Naive thymus-derived CD4-positive, alpha-beta T cell (primary cell): Measurements from ENCODE around the gene UPB1. TPM values are rescaled to one million over a fixed set of nuclear protein-coding genes. Genes with fewer than 3 reads are reported as not detected.
"Not testable (repeated sequence)": the region's sequence is repeated elsewhere in the genome, so short reads cannot be mapped to it uniquely, and the experiment has no call there.

Source experiments
- ATAC-seq: fragments of 150-1000 bp; cut with Tn5 transposase; 2 replicates; pipeline ENCODE4 v1.10.0; 2021; ENCODE audit warnings: mild to moderate bottlenecking, moderate library complexity
- CTCF ChIA-PET: fragments of 350-600 bp; sonication (Branson Sonifier 250); formaldehyde crosslinking; loops from one replicate; lab custom pipeline; 2021; ENCODE audit warnings: antibody characterized with exemption; lab: Charles Lee
- POLR2A ChIA-PET: fragments of 350-600 bp; sonication (Branson Sonifier 250); formaldehyde crosslinking; loops from one replicate; lab custom pipeline; 2021; ENCODE audit warnings: antibody characterized with exemption, inconsistent platforms; lab: Charles Lee
- DNase-seq, 9 donors: peaks; one replicate each; pipeline versions ENCODE4 v3.0.0 to v3.0.0-alpha.2; 2020 to 2022; ENCODE audit warnings: mixed read lengths in 1 of 9
- H3K27ac ChIP-seq: one replicate; pipeline ENCODE4 v1.7.0; 2013; ENCODE audit warnings: mild to moderate bottlenecking, low read depth, low read length, moderate library complexity
- H3K27me3 ChIP-seq, 2 donors: one replicate each; pipeline ENCODE4 v1.7.0; 2013; ENCODE audit warnings: low read length in 2 of 2, mild to moderate bottlenecking in 2 of 2, moderate library complexity in 2 of 2; ENCODE audit not compliant: control insufficient read depth in 2 of 2, insufficient read depth in 2 of 2
- H3K36me3 ChIP-seq, 3 experiments: 1 replicate in 2 of 3; 2 replicates in 1 of 3; pipeline ENCODE4 v1.7.0; 2013; ENCODE audit warnings: low read length in 3 of 3, mild to moderate bottlenecking in 3 of 3, moderate library complexity in 1 of 3; ENCODE audit not compliant: insufficient read depth in 3 of 3, control insufficient read depth in 2 of 3
- H3K4me1 ChIP-seq, 2 donors: one replicate each; pipeline ENCODE4 v1.7.0; 2013; ENCODE audit warnings: low read length in 2 of 2, mild to moderate bottlenecking in 2 of 2, moderate library complexity in 1 of 2; ENCODE audit not compliant: control insufficient read depth in 2 of 2, insufficient read depth in 2 of 2
- H3K4me3 ChIP-seq: 2 replicates; pipeline ENCODE4 v1.7.0; 2013; ENCODE audit warnings: mild to moderate bottlenecking, low read length
- H3K9me3 ChIP-seq, 3 experiments: 1 replicate in 2 of 3; 2 replicates in 1 of 3; pipeline ENCODE4 v1.7.0; 2013; ENCODE audit warnings: low read length in 3 of 3; ENCODE audit not compliant: control insufficient read depth in 2 of 3
- H3K27ac Mint-ChIP-seq, 9 donors: one replicate each; pipeline ENCODE4 v1.8.0; 2020 to 2022; ENCODE audit warnings: mixed read lengths in 9 of 9, mild to moderate bottlenecking in 8 of 9, moderate library complexity in 5 of 9, inconsistent platforms in 2 of 9
- H3K27me3 Mint-ChIP-seq, 5 donors: one replicate each; pipeline ENCODE4 v1.8.0; 2021 to 2022; ENCODE audit warnings: mixed read lengths in 5 of 5, mild to moderate bottlenecking in 1 of 5
- H3K36me3 Mint-ChIP-seq, 5 donors: one replicate each; pipeline ENCODE4 v1.8.0; 2020 to 2022; ENCODE audit warnings: mixed read lengths in 5 of 5, mild to moderate bottlenecking in 3 of 5, inconsistent platforms in 1 of 5
- H3K4me1 Mint-ChIP-seq, 7 donors: one replicate each; pipeline ENCODE4 v1.8.0; 2020 to 2022; ENCODE audit warnings: mixed read lengths in 7 of 7, mild to moderate bottlenecking in 3 of 7, inconsistent platforms in 1 of 7
- H3K4me3 Mint-ChIP-seq, 10 donors: one replicate each; pipeline ENCODE4 v1.8.0; 2020 to 2022; ENCODE audit warnings: mild to moderate bottlenecking in 10 of 10, mixed read lengths in 10 of 10, moderate library complexity in 6 of 10, inconsistent platforms in 2 of 10
- H3K9me3 Mint-ChIP-seq, 11 donors: one replicate each; pipeline ENCODE4 v1.8.0; 2020 to 2022; ENCODE audit warnings: mixed read lengths in 11 of 11, mild to moderate bottlenecking in 4 of 11, inconsistent platforms in 1 of 11, moderate library complexity in 1 of 11
- intact Hi-C, 2 donors: fragments of 100-400 bp; cut with micrococcal nuclease; formaldehyde crosslinking; loops; one replicate each; pipeline ENCODE4 v1.15.1; 2023
- polyA plus RNA-seq, 2 donors: library from polyadenylated mRNA; unstranded; fragments of 300-500 nt; fragmentation: Illumina TruSeq; gene quantifications; one replicate each; pipeline ENCODE4 v1.2.3, GENCODE V29; 2021
- total RNA-seq, 6 experiments: library from RNA in 5 of 6; stranded (reverse) in 5 of 6; gene quantifications; 1 replicate in 5 of 6; 2 replicates in 1 of 6; pipeline ENCODE4 v1.2.3 and lab custom pipeline; 2021 to 2026

UPB1 gene
- total and polyA plus RNA-seq, 7 experiments from 2014 or later = 0.14 to 3.4 (median 1.6) TPM

- H3K4me1 ChIP-seq = peaks cover 9 to 15% of the 10 kb centered on the region in 2 donors
- Mint-ChIP-seq H3K9me3 (no peaks in the 10 kb centered on the region), H3K27me3 (no peaks in the 10 kb centered on the region), H3K36me3 (peaks cover 0 to 39% (median 5%) of the 10 kb centered on the region in 5 donors), H3K27ac (peak overlapping the region in 3 of 9 donors; percentile 34 to 74 (median 62)), H3K4me1 (peaks cover 29 to 45% (median 37%) of the 10 kb centered on the region in 7 donors), H3K4me3 (peak overlapping the region in 1 of 10 donors; percentile 25)
- ChIA-PET CTCF (no interaction called here), POLR2A (no interaction called here)
- H3K9me3 ChIP-seq = no peaks in the 10 kb centered on the region
- no peak overlapping the region for H3K27ac ChIP-seq
- H3K36me3 ChIP-seq = peaks cover 11 to 56% (median 13%) of the 10 kb centered on the region in 3 experiments
- DNase-seq (no peak), ATAC-seq (no peak)
- intact Hi-C loops = loop anchor here (10.0 kb wide), 6 partner anchors 54 to 1934 kb away; partner anchors contain the start of genes CABIN1 (in 1 of the 2), GGT1 (in 1 of the 2), HPS4 (in 1 of the 2) and SRRD (in 1 of the 2)
- H3K27me3 ChIP-seq = no peaks in the 10 kb centered on the region
- no peak overlapping the region for H3K4me3 ChIP-seq
These were observed 55.8 kb downstream of the UPB1 start for GRCh38 chr22:24550902-24551435.

GRCh38 chr22:24552503-24553286, 57.6 kb downstream of the UPB1 start:
- not testable (repeated sequence) for H3K27me3 ChIP-seq, H3K27ac ChIP-seq, H3K9me3 Mint-ChIP-seq, H3K9me3 ChIP-seq, H3K27me3 Mint-ChIP-seq, DNase-seq, ATAC-seq, H3K4me3 ChIP-seq
- H3K36me3 Mint-ChIP-seq = peaks cover 0 to 26% (median 3%) of the 10 kb centered on the region in 5 donors
- intact Hi-C loops = loop anchor here (10.0 kb wide), 6 partner anchors 52 to 1932 kb away; partner anchors contain the start of genes CABIN1 (in 1 of the 2), GGT1 (in 1 of the 2), HPS4 (in 1 of the 2) and SRRD (in 1 of the 2)
- peaks cover 6 to 46% (median 8%) of the 10 kb centered on the region in 3 experiments for H3K36me3 ChIP-seq
- peaks cover 20 to 29% of the 10 kb centered on the region in 2 donors for H3K4me1 ChIP-seq
- peaks cover 39 to 60% (median 48%) of the 10 kb centered on the region in 7 donors for H3K4me1 Mint-ChIP-seq
- H3K4me3 Mint-ChIP-seq = peak overlapping the region; percentile 16 to 98 (median 92)
- ChIA-PET POLR2A (interaction anchor here (1.0 kb wide), 1 partner anchor 128 kb away, joined by 3 read pairs; no protein-coding TSS in a partner anchor), CTCF (interaction anchor here (1.3 kb wide), 1 partner anchor 50 kb away, joined by 3 read pairs; no protein-coding TSS in a partner anchor)
- peak overlapping the region in 8 of 9 donors; percentile 40 to 100 (median 70) for H3K27ac Mint-ChIP-seq

GRCh38 chr22:24553597-24554312, 58.6 kb downstream of the UPB1 start:
- Mint-ChIP-seq H3K27me3 (no peaks in the 10 kb centered on the region), H3K36me3 (peaks cover 6 to 25% (median 12%) of the 10 kb centered on the region in 5 donors), H3K27ac (peak overlapping the region; percentile 73 to 100 (median 93)), H3K9me3 (no peaks in the 10 kb centered on the region), H3K4me1 (peaks cover 43 to 71% (median 59%) of the 10 kb centered on the region in 7 donors), H3K4me3 (peak overlapping the region; percentile 90 to 99 (median 96))
- Histone ChIP-seq H3K27ac (peak overlapping the region; percentile 92), H3K4me1 (peaks cover 20 to 29% of the 10 kb centered on the region in 2 donors), H3K4me3 (peak overlapping the region; percentile 88), H3K36me3 (peaks cover 6 to 46% (median 10%) of the 10 kb centered on the region in 3 experiments), H3K27me3 (no peaks in the 10 kb centered on the region), H3K9me3 (no peaks in the 10 kb centered on the region)
- no peak for ATAC-seq
- DNase-seq = peak in 2 of 9 donors; percentile 3 to 8
- ChIA-PET CTCF (interaction anchor here (1.3 kb wide), 1 partner anchor 51 kb away, joined by 3 read pairs; no protein-coding TSS in a partner anchor), POLR2A (interaction anchor here (1.0 to 3.4 kb wide), 4 partner anchors 118 to 129 kb away, joined by 3 to 12 read pairs (median 6); partner anchors contain the start of gene ADORA2A)
- intact Hi-C loops = loop anchor here (2.0 to 10.0 kb wide), 7 partner anchors 51 to 1931 kb away; partner anchors contain the start of genes CABIN1 (in 1 of the 2), GGT1 (in 1 of the 2), HPS4 (in 1 of the 2) and SPECC1L (in 1 of the 2)

- peak within 1 kb of the TSS; percentile 93 to 100 (median 98) for H3K27ac Mint-ChIP-seq
- H3K9me3 Mint-ChIP-seq = no peaks in the 10 kb centered on the region
- peaks cover 20 to 36% of the 10 kb centered on the region in 2 donors for H3K4me1 ChIP-seq
- peak within 1 kb of the TSS; percentile 92 for H3K27ac ChIP-seq
- ChIA-PET POLR2A (interaction anchor here (0.6 to 3.4 kb wide), 7 partner anchors 10 to 660 kb away, joined by 3 to 12 read pairs (median 5); partner anchors contain the start of genes ADORA2A and MIF), CTCF (interaction anchor here (1.1 kb wide), 1 partner anchor 133 kb away, joined by 3 read pairs; no protein-coding TSS in a partner anchor)
- peaks cover 6 to 46% (median 10%) of the 10 kb centered on the region in 3 experiments for H3K36me3 ChIP-seq
- H3K4me3 Mint-ChIP-seq = peak within 1 kb of the TSS; percentile 90 to 100 (median 98)
- peaks cover 44 to 79% (median 65%) of the 10 kb centered on the region in 7 donors for H3K4me1 Mint-ChIP-seq
- no peaks in the 10 kb centered on the region for H3K27me3 ChIP-seq
- peak within 1 kb of the TSS; percentile 98 for H3K4me3 ChIP-seq
- intact Hi-C loops = loop anchor here (1.0 to 10.0 kb wide), 16 partner anchors 50 to 1930 kb away; partner anchors contain the start of genes CABIN1 (in 2 of the 2), SPECC1L (in 2 of the 2), ADORA2A (in 1 of the 2) and DERL3 (in 1 of the 2)
- DNase-seq = peak in 6 of 9 donors; percentile 1 to 43 (median 17)
- H3K27me3 Mint-ChIP-seq = no peaks in the 10 kb centered on the region
- H3K36me3 Mint-ChIP-seq = peaks cover 7 to 25% (median 14%) of the 10 kb centered on the region in 5 donors
- no peak for ATAC-seq
- H3K9me3 ChIP-seq = no peaks in the 10 kb centered on the region
These were observed 59.4 kb downstream of the UPB1 start, which contains the start of gene GUCD1 for GRCh38 chr22:24554313-24555164. Gene GUCD1 (minus strand): TSS chr22:24555138. CDS start chr22:24554991, 147 bp downstream.
